ENCODE results near the gene PHIP. TPM values are rescaled to one million over a fixed set of nuclear protein-coding genes. Genes with fewer than 3 reads are reported as not detected.
A peak's percentile ranks its signal among the peaks of the same experiment; 100 is the strongest.

Gene PHIP
- total and polyA plus RNA-seq, 10 of the 15 experiments (the other 5 are each of a cell fraction or from before 2014, with no cell fraction given): 8.5 to 34.6 (median 17.9) TPM

GRCh38 chr6:79127660-79128059, 49.6 kb upstream of the PHIP start:
- CTCF ChIA-PET: no interaction called here
- no peak for TF ChIP-seq SP1 (IDR thresholded peaks at IDR 0.05; ENCODE audit: low read depth, low read length)
- TF ChIP-seq HDAC2 (IDR thresholded peaks at IDR 0.05): no peak
- no peak for TF ChIP-seq TCF12 (IDR thresholded peaks at IDR 0.05; ENCODE audit: low read depth, low read length)
- TF ChIP-seq LARP7 (IDR thresholded peaks at IDR 0.05): no peak
- no peak for TF ChIP-seq SREBF1 (IDR thresholded peaks at IDR 0.05; ENCODE audit: low read length)
- no peak for TF ChIP-seq FOXM1 (IDR thresholded peaks at IDR 0.05; ENCODE audit: low read depth, low read length)
- TF ChIP-seq, protein P1, sequence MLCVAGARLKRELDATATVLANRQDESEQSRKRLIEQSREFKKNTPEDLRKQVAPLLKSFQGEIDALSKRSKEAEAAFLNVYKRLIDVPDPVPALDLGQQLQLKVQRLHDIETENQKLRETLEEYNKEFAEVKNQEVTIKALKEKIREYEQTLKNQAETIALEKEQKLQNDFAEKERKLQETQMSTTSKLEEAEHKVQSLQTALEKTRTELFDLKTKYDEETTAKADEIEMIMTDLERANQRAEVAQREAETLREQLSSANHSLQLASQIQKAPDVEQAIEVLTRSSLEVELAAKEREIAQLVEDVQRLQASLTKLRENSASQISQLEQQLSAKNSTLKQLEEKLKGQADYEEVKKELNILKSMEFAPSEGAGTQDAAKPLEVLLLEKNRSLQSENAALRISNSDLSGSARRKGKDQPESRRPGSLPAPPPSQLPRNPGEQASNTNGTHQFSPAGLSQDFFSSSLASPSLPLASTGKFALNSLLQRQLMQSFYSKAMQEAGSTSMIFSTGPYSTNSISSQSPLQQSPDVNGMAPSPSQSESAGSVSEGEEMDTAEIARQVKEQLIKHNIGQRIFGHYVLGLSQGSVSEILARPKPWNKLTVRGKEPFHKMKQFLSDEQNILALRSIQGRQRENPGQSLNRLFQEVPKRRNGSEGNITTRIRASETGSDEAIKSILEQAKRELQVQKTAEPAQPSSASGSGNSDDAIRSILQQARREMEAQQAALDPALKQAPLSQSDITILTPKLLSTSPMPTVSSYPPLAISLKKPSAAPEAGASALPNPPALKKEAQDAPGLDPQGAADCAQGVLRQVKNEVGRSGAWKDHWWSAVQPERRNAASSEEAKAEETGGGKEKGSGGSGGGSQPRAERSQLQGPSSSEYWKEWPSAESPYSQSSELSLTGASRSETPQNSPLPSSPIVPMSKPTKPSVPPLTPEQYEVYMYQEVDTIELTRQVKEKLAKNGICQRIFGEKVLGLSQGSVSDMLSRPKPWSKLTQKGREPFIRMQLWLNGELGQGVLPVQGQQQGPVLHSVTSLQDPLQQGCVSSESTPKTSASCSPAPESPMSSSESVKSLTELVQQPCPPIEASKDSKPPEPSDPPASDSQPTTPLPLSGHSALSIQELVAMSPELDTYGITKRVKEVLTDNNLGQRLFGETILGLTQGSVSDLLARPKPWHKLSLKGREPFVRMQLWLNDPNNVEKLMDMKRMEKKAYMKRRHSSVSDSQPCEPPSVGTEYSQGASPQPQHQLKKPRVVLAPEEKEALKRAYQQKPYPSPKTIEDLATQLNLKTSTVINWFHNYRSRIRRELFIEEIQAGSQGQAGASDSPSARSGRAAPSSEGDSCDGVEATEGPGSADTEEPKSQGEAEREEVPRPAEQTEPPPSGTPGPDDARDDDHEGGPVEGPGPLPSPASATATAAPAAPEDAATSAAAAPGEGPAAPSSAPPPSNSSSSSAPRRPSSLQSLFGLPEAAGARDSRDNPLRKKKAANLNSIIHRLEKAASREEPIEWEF (IDR thresholded peaks at IDR 0.05; ENCODE audit: insufficient replicate concordance, low read depth, low read length): no peak
- TF ChIP-seq RAD51 (IDR thresholded peaks at IDR 0.05): no peak
- TF ChIP-seq BRCA1 (IDR thresholded peaks at IDR 0.05; ENCODE audit: low read depth, low read length): no peak
- no peak for TF ChIP-seq ZNF207 (IDR thresholded peaks at IDR 0.05; ENCODE audit: borderline replicate concordance)
- no peak for TF ChIP-seq KLF5 (IDR thresholded peaks at IDR 0.05; ENCODE audit: partially characterized antibody)
- TF ChIP-seq NRF1 (conservative IDR thresholded peaks at IDR 0.05; ENCODE audit: low read depth, low read length): no peak
- TF ChIP-seq MYC (IDR thresholded peaks at IDR 0.05; ENCODE audit: insufficient read depth, insufficient read length, insufficient replicate concordance, low read length, severe bottlenecking): no peak
- no peak for TF ChIP-seq ZBTB4 (CRISPR knock-in tag; IDR thresholded peaks at IDR 0.05)
- no peak for TF ChIP-seq JUND (IDR thresholded peaks at IDR 0.05; ENCODE audit: low read depth, low read length)
- TF ChIP-seq SIX5 (IDR thresholded peaks at IDR 0.05; ENCODE audit: low read depth, low read length, severe bottlenecking): no peak
- no peak for TF ChIP-seq EP300 (IDR thresholded peaks at IDR 0.05; ENCODE audit: borderline replicate concordance in 1 of 2, control insufficient read depth in 1 of 2, low read depth in 2 of 2, low read length in 2 of 2)
- TF ChIP-seq, protein P2, sequence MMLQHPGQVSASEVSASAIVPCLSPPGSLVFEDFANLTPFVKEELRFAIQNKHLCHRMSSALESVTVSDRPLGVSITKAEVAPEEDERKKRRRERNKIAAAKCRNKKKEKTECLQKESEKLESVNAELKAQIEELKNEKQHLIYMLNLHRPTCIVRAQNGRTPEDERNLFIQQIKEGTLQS (IDR thresholded peaks at IDR 0.05; ENCODE audit: borderline replicate concordance, extremely low read depth, low read depth, low read length): no peak

More at GRCh38 chr6:79127660-79128059, 49.6 kb upstream of the PHIP start:
- ATAC-seq (peak; percentile 52; the same call in 2 of the 3 replicates), FAIRE-seq (no peak), DNase-seq (ENCODE audit: low read depth, low spot score) (no peak)
- ChIA-PET POLR2A (no interaction called here), RAD21 (ENCODE audit: unreplicated experiment) (interaction anchor here (1.0 kb wide), 1 partner anchor 115 kb away, joined by 3 read pairs; no protein-coding TSS in a partner anchor), SMC1A (ENCODE audit: uncharacterized antibody, unreplicated experiment) (no interaction called here)
- BruUV-seq (replicated peaks): no TSS peak
- H3K9me3 ChIP-seq (replicated peaks; ENCODE audit: control insufficient read depth, insufficient read depth, low read length): no peaks in the 10 kb centered on the region
- no peak overlapping the region for H2AFZ ChIP-seq (ENCODE audit: control insufficient read depth, low read depth, low read length)
- in situ Hi-C loops (cut with MboI) (no loop called here), intact Hi-C loops (cut with micrococcal nuclease; ENCODE audit: unreplicated experiment) (no loop called here)
- no peak overlapping the region for H3K4me3 ChIP-seq
- no peak overlapping the region for H3K27ac ChIP-seq (ENCODE audit: control insufficient read depth, insufficient read depth)
- no peaks in the 10 kb centered on the region for H3K4me1 ChIP-seq (ENCODE audit: control insufficient read depth, insufficient read depth, low read length)
- no peaks in the 10 kb centered on the region for H3K79me2 ChIP-seq (ENCODE audit: control insufficient read depth, insufficient read depth, low read length)
- H3K27me3 ChIP-seq (replicated peaks in 1 of 2; ENCODE audit: control insufficient read depth in 2 of 2, insufficient read depth in 2 of 2, low read length in 1 of 2): no peaks in the 10 kb centered on the region
- no peak overlapping the region for H3K4me2 ChIP-seq (ENCODE audit: control insufficient read depth, insufficient read depth)
- H3K36me3 ChIP-seq (ENCODE audit: control insufficient read depth in 2 of 2, insufficient read depth in 2 of 2, low read length in 1 of 2): no peaks in the 10 kb centered on the region
- no peak overlapping the region for H3K9ac ChIP-seq (ENCODE audit: control insufficient read depth, insufficient read depth, low read length)
- H4K20me1 ChIP-seq (ENCODE audit: control insufficient read depth, insufficient read depth): no peaks in the 10 kb centered on the region

Data from GM12878 (cell line).